ENCODE data around the gene SUMF1. TPM values are rescaled to one million over a fixed set of nuclear protein-coding genes. Genes with fewer than 3 reads are reported as not detected.

The SUMF1 gene
- total and polyA plus RNA-seq, 2 of the 13 experiments (the other 11 are each of a cell fraction or from before 2014, with no cell fraction given), result 18.5 to 28.9 TPM

- TF ChIP-seq NCOA1 (CRISPR knock-in tag; IDR thresholded peaks at IDR 0.05) (no peak), ELF1 (CRISPR knock-in tag; IDR thresholded peaks at IDR 0.05) (peak; percentile 70), ZSCAN9 (CRISPR knock-in tag; IDR thresholded peaks at IDR 0.05; ENCODE audit: borderline replicate concordance) (peak; percentile 46), KLF12 (CRISPR knock-in tag; IDR thresholded peaks at IDR 0.05; ENCODE audit: borderline replicate concordance) (peak; percentile 67; the same call in 1 of the 2 replicates), HNRNPK (IDR thresholded peaks at IDR 0.05; ENCODE audit: low read depth, low read length, poor library complexity, severe bottlenecking) (no peak), HES4 (CRISPR knock-in tag; IDR thresholded peaks at IDR 0.05; ENCODE audit: borderline replicate concordance) (no peak), ZNF614 (CRISPR knock-in tag; IDR thresholded peaks at IDR 0.05; ENCODE audit: borderline replicate concordance) (0 out of 2 replicates have a peak, but pooled peaks have one; percentile 25), DMTF1 (CRISPR knock-in tag; IDR thresholded peaks at IDR 0.05) (no peak), MAZ (IDR thresholded peaks at IDR 0.05; ENCODE audit: borderline replicate concordance, low read depth, low read length) (peak; percentile 97), MAZ (CRISPR knock-in tag; IDR thresholded peaks at IDR 0.05; ENCODE audit: low read depth) (peak; percentile 94), PCBP1 (IDR thresholded peaks at IDR 0.05; ENCODE audit: borderline replicate concordance, low read depth, low read length) (peak; percentile 96), ZNF691 (CRISPR knock-in tag; IDR thresholded peaks at IDR 0.05; ENCODE audit: borderline replicate concordance, low read depth) (peak; percentile 48; the same call in 1 of the 2 replicates), ZNF235 (CRISPR knock-in tag; IDR thresholded peaks at IDR 0.05; ENCODE audit: borderline replicate concordance) (peak; percentile 68; the same call in 1 of the 2 replicates), ZNF709 (CRISPR knock-in tag; IDR thresholded peaks at IDR 0.05) (peak; percentile 81; the same call in 1 of the 2 replicates), SALL2 (CRISPR knock-in tag; IDR thresholded peaks at IDR 0.05) (peak; percentile 89), KDM3A (CRISPR knock-in tag; IDR thresholded peaks at IDR 0.05; ENCODE audit: low read depth) (peak; percentile 72; the same call in 1 of the 2 replicates), ZNF556 (CRISPR knock-in tag; IDR thresholded peaks at IDR 0.05; ENCODE audit: borderline replicate concordance) (peak; percentile 46; the same call in 1 of the 2 replicates), MAX (IDR thresholded peaks at IDR 0.05) (peak; percentile 95), ZNF710 (CRISPR knock-in tag; IDR thresholded peaks at IDR 0.05; ENCODE audit: borderline replicate concordance) (peak; percentile 91), XRCC5 (optimal IDR thresholded peaks at IDR 0.05; ENCODE audit: low read length) (peak; percentile 71), BATF2 (CRISPR knock-in tag; IDR thresholded peaks at IDR 0.05) (peak; percentile 84; the same call in 1 of the 2 replicates), NR2C2 (CRISPR knock-in tag; IDR thresholded peaks at IDR 0.05; ENCODE audit: borderline replicate concordance) (peak; percentile 38; the same call in 1 of the 2 replicates), ZNF7 (CRISPR knock-in tag; IDR thresholded peaks at IDR 0.05) (no peak)
Measured at GRCh38 chr3:4493014-4493940, 26.2 kb upstream of the SUMF1 start, which contains the start of gene ITPR1 (continued).
